Fibroblast of villous mesenchyme (primary cell): ENCODE measurements around the gene PHF21A. TPM values are rescaled to one million over a fixed set of nuclear protein-coding genes. Genes with fewer than 3 reads are reported as not detected.

Source experiments
- DNase-seq: peaks from one replicate; pipeline ENCODE4 v3.0.0-alpha.2; 2010; ENCODE audit warnings: low read depth
- H3K4me3 ChIP-seq: 2 replicates; pipeline ENCODE4 v1.5.1; 2011; ENCODE audit warnings: low read depth, mild to moderate bottlenecking, low read length
- CTCF ChIP-seq: IDR thresholded peaks from 2 replicates; pipeline ENCODE4 v1.5.1; 2012; ENCODE audit warnings: low read depth, mild to moderate bottlenecking, low read length; ENCODE audit not compliant: insufficient read depth
- total RNA-seq: library from RNA; depleted of rRNA; stranded (reverse); fragments of >200 nt; gene quantifications from 2 replicates; pipeline ENCODE4 v1.2.3, GENCODE V29; 2012

The PHF21A gene
- total RNA-seq, 1 donor = 15.5 TPM

- H3K4me3 ChIP-seq = no peak overlapping the region
- DNase-seq = no peak
- TF ChIP-seq CTCF = no peak
These were observed 230.2 kb downstream of the PHF21A start for GRCh38 chr11:45890886-45891550.

GRCh38 chr11:45889966-45890365, 231.3 kb downstream of the PHF21A start:
- no peak overlapping the region for H3K4me3 ChIP-seq
- TF ChIP-seq CTCF = no peak
- no peak for DNase-seq

- no peak overlapping the region for H3K4me3 ChIP-seq
- DNase-seq = no peak
- TF ChIP-seq CTCF = no peak
These were observed 231.7 kb downstream of the PHF21A start for GRCh38 chr11:45889555-45889954.

- TF ChIP-seq CTCF = no peak
- H3K4me3 ChIP-seq = no peak overlapping the region
- DNase-seq = no peak
These were observed 233.7 kb downstream of the PHF21A start for GRCh38 chr11:45887587-45887986.

GRCh38 chr11:45886816-45887520, 234.3 kb downstream of the PHF21A start:
- no peak overlapping the region for H3K4me3 ChIP-seq
- no peak for DNase-seq
- no peak for TF ChIP-seq CTCF

- peak overlapping the region; percentile 49 for H3K4me3 ChIP-seq
- TF ChIP-seq CTCF = no peak
- no peak for DNase-seq
These were observed 235.1 kb downstream of the PHF21A start for GRCh38 chr11:45885921-45886721.
